Keratinocyte (primary cell): ENCODE results near the gene KIF16B.
"Not testable (repeated sequence)": the region's sequence is repeated elsewhere in the genome, so short reads cannot be mapped to it uniquely, and the experiment has no call there.

Source experiments
- CTCF ChIP-seq, 3 experiments: IDR thresholded peaks in 1 of 3; conservative IDR thresholded peaks in 1 of 3; optimal IDR thresholded peaks in 1 of 3; 2 replicates in 2 of 3; 3 replicates in 1 of 3; pipeline versions ENCODE3 to v1.5.1; 2011; ENCODE audit warnings: low read length in 3 of 3, mild to moderate bottlenecking in 3 of 3, moderate library complexity in 2 of 3, control low read depth in 1 of 3, inconsistent platforms in 1 of 3; ENCODE audit not compliant: insufficient read depth in 2 of 3; ENCODE audit errors: extremely low read depth in 1 of 3
- EZH2 ChIP-seq: IDR thresholded peaks from one replicate; pipeline ENCODE4 v1.6.1; 2012; ENCODE audit warnings: inconsistent platforms, mild to moderate bottlenecking, low read length, moderate library complexity

- not testable (repeated sequence) for TF ChIP-seq CTCF (optimal IDR thresholded peaks at IDR 0.05 in 1 of 3, IDR thresholded peaks at IDR 0.05 in 1 of 3, conservative IDR thresholded peaks at IDR 0.05 in 1 of 3; ENCODE audit: extremely low read depth in 1 of 3, insufficient read depth in 2 of 3, low read length in 3 of 3); EZH2
Measured at GRCh38 chr20:16519673-16520072, 53.6 kb downstream of the KIF16B start.
